ENCODE data around the gene MEGF8.

MEGF8 gene

DNA sequence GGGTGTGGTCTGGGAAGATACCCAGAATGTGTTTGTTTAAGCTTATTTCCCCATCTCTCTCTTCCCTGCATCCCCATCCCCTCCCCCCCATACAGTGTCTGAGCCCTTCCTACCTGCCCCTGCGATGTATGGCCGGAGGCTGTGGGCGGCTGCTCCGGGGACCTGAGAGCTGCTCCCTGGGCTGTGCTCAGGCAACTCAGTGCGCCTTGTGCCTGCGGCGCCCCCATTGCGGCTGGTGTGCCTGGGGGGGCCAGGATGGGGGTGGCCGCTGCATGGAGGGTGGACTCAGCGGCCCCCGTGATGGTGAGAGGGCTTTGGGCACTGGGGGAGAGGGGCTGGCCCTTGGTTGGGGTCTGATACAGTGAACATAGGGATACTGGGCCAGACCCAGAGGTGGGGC is 42.9 kb downstream of the MEGF8 start:
- DNase-seq (ENCODE audit: low read depth, low spot score) = no peak
- no peak overlapping the region for H3K4me3 ChIP-seq (ENCODE audit: low read length)

GRCh38 chr19:42368765-42369164 is 43.3 kb downstream of the MEGF8 start:
- H3K4me3 ChIP-seq (ENCODE audit: low read length) = no peak overlapping the region
- no peak for DNase-seq (ENCODE audit: low read depth, low spot score)

DNA sequence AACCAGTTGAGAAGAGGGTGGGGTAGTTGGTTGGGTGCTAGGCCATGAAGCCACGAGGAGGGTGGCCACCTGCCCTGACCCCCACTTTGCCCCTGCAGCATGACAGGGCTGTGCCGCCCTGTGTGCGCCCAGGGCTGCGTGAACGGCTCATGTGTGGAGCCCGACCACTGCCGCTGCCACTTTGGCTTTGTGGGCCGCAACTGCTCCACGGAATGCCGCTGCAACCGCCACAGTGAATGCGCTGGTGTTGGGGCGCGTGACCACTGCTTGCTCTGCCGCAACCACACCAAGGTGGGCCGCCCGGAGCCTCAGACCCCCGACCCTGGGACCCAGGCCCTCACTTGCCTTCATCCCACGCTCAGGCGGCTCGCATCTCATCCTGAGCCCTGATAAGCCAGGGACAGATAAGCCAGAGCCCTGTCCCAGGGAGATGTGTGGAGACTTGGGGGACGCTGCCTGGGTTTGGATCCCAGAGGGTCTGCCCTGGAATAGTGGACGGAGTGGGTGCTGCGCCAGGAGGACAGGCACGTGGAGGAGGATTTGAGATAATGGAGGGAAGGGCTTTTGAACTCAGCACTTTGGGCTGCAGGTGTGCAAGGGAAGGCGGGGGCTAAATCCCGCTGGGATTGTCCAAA is 44.1 kb downstream of the MEGF8 start:
- no peak overlapping the region for H3K4me3 ChIP-seq (ENCODE audit: low read length)
- no peak for DNase-seq (ENCODE audit: low read depth, low spot score)

DNA sequence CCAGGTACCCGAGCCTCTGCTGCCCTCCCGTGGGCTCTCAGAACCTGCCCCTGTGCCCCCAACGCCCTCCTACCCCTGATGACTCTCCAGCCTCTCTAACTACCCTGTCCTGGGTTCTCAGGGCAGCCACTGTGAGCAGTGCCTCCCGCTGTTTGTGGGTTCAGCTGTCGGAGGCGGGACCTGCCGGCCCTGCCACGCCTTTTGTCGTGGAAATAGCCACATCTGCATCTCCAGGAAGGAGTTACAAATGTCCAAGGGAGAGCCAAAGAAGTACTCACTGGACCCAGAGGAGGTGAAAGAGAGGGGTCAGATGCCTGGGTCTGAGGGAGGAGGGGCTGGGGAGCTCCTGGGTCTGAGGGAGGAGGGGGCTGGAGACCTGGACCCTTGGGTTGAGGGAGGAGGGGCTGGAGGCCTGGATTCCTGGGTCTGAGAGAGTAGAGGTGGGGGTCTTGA is 44.7 kb downstream of the MEGF8 start:
- H3K4me3 ChIP-seq (ENCODE audit: low read length) = no peak overlapping the region
- no peak for DNase-seq (ENCODE audit: low read depth, low spot score)

- no peak overlapping the region for H3K4me3 ChIP-seq (ENCODE audit: low read length)
- no peak for DNase-seq (ENCODE audit: low read depth, low spot score)
Measured at GRCh38 chr19:42370626-42371175, 45.3 kb downstream of the MEGF8 start.

GRCh38 chr19:42374826-42375376 is 49.5 kb downstream of the MEGF8 start:
- no peak for DNase-seq (ENCODE audit: low read depth, low spot score)
- no peak overlapping the region for H3K4me3 ChIP-seq (ENCODE audit: low read length)

- H3K4me3 ChIP-seq (ENCODE audit: low read length) = no peak overlapping the region
- no peak for DNase-seq (ENCODE audit: low read depth, low spot score)
Measured at GRCh38 chr19:42375415-42376176, 50.2 kb downstream of the MEGF8 start.

GRCh38 chr19:42376177-42376555 is 50.7 kb downstream of the MEGF8 start:
- H3K4me3 ChIP-seq (ENCODE audit: low read length) = no peak overlapping the region
- no peak for DNase-seq (ENCODE audit: low read depth, low spot score)

GRCh38 chr19:42378225-42379215 is 53.1 kb downstream of the MEGF8 start:
- no peak overlapping the region for H3K4me3 ChIP-seq (ENCODE audit: low read length)
- no peak for DNase-seq (ENCODE audit: low read depth, low spot score)

DNA sequence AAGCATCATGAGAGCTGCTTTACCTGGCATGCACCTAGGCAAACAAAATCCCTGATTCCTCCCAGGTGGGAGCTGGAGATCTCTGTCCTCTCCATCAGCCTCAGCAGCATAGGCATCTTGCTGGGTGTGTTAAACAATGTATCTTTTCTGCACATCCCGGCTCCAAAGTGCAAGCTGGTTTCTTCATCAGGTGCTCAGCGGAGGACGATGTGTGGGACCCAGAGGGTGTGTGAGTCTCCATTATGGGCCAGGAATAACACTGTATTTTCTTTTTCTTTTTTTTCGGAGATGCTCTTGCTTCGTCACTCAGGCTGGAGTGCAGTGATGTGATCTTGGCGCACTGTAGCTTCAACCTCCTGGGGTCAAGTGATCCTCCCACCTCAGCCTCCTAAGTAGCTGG is 54.7 kb downstream of the MEGF8 start:
- no peak overlapping the region for H3K4me3 ChIP-seq (ENCODE audit: low read length)
- no peak for DNase-seq (ENCODE audit: low read depth, low spot score)

GRCh38 chr19:42386974-42387707 is 61.7 kb downstream of the MEGF8 start:
- peak; percentile 28 for DNase-seq (ENCODE audit: low read depth, low spot score)
- H3K4me3 ChIP-seq (ENCODE audit: low read length) = peak overlapping the region; percentile 49

DNA sequence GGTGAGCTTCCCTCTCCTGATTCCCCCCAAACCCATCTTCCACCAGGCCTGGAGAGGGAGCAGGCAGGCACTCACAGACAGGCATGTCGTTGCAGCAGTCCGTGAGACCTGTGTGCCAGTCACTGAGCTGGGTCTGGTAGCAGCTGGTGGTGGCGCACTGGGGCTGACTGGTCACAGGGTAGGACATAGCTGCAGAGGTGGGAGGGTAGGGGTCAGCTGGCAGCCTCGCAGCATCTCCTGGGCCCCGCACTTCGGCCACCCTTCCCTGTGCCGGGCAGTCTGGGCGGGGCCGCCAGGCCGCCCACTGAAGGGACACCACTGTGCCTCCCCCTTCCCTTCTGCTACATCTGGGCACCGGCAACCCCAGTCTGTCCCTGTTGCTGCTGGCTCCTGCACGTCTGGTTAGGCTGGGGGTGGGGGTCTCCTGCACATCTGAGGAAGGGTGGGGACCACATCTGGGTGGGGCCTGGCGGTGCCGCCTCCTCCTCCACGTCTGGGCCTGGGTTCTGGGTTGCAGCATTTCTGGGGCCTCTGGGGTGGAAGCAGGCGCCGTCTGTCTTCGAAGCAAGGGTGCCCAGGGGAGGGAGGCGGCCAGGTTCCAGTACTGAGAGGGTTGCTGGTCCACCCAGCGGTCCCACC is 63.5 kb downstream of the MEGF8 start:
- no peak for DNase-seq (ENCODE audit: low read depth, low spot score)
- H3K4me3 ChIP-seq (ENCODE audit: low read length) = no peak overlapping the region

DNA sequence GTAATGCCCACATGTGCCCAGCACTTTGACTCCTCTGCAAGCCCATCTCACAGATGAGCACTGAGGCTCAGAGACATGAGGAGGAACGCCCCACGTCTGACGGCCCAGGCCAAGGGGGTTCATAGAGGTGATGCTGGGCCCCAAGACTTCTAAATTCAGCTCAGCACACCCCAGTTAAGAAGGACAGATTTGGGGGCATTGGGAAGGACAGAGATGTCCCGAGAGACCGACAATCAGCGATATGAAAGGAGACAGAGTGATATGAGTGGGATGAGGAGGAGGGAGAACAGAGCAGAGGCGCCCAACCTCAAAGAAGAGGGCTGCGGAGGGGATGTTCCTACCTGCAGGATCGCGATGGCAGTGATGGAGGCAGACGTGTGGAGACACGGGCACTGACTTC is 64.5 kb downstream of the MEGF8 start, which contains the start of gene CNFN:
Gene CNFN (minus strand): TSS at position 399 of the 400 bp plus-strand sequence. CDS start 1,260 bp downstream, outside the sequence.
- no peak for DNase-seq (ENCODE audit: low read depth, low spot score)
- no peak within 1 kb of the TSS for H3K4me3 ChIP-seq (ENCODE audit: low read length)

DNA sequence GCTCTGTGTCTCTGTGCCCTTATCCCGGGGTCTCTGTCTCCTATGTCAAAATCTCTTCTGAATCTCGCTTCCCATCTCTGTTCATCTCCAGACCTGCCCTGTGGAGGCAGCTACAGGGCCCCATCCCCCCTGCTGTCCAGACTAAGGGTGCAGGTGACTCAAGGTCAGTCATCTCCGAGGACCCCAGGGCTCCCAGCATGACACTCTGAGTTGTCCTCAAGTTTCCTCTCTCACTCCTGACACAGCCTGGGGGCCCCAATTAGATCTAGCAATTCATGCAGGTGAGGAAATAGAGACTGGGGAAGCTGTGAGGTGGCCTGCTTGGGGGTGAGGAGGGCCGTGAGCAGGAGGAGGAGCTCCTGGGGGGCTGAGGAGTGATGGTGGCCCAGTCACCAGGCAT is 66.7 kb downstream of the MEGF8 start:
- no peak for DNase-seq (ENCODE audit: low read depth, low spot score)
- H3K4me3 ChIP-seq (ENCODE audit: low read length) = no peak overlapping the region

DNA sequence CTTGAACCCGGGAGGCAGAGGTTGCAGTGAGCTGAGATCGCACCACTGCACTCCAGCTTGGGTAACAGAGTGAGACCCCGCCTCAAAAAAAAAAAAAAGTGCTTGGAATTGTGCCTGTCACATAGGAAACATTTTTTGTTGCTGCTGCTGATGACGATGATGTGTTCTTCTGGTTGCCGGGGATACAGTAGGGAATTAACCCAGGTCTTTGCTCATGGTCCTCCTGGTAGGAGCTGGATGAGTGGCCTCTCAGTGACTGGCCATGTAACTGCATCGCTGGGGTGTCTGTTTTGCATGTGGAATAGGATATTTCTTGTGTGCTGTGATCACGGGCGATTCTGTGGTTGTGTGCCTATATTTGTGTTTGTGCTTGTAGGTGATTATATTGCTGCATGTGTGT is 69.3 kb downstream of the MEGF8 start:
- no peak overlapping the region for H3K4me3 ChIP-seq (ENCODE audit: low read length)
- DNase-seq (ENCODE audit: low read depth, low spot score) = no peak

DNA sequence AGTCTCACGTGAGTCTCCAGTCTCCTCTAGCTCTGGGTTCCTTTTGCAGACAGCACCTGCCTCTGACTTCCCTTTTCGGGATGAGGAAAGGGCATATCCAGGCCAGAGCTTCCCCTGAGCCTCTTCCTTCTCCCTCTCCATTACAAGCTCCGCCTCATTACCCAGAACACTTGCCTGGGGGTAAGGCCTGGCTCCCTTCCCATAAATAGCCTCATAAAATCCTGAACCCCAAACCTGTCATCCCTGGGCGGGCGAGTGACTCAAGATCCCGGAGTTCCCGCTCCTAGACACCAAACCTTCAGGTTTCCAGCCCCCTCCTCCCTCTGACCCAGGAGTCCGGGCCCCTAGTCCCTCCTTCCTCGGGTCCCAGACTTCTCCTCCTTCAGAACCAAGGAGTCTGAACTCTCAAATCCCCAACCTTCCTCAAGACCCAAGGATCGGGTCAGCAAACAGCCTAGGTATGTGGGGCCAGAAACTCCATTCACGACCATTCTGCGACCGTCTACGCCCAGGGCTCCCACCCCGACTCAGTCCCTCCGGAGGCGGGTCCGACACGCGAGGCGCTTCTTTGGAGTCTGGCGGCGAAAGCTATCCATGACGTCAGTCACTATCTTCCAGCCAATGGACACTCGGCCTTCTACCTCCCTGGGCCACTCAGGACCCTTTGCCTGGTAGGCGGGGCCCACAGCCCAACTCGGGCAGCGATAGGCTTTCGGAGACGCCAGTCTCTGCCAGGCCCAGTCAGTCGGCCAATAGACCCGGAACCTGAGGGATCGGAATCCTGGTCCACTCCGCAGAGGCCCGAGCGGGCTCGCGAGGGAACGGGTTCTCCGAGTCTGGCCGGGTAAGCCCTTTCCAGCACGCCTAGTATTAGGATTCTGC is 71.2 kb downstream of the MEGF8 start:
- H3K4me3 ChIP-seq (ENCODE audit: low read length) = no peak overlapping the region
- DNase-seq (ENCODE audit: low read depth, low spot score) = no peak

Measured in Jurkat, Clone E6-1 (cell line).